ENCODE data around the gene FGF16.
"Not testable (repeated sequence)": the region's sequence is repeated elsewhere in the genome, so short reads cannot be mapped to it uniquely, and the experiment has no call there.

The FGF16 gene

DNA sequence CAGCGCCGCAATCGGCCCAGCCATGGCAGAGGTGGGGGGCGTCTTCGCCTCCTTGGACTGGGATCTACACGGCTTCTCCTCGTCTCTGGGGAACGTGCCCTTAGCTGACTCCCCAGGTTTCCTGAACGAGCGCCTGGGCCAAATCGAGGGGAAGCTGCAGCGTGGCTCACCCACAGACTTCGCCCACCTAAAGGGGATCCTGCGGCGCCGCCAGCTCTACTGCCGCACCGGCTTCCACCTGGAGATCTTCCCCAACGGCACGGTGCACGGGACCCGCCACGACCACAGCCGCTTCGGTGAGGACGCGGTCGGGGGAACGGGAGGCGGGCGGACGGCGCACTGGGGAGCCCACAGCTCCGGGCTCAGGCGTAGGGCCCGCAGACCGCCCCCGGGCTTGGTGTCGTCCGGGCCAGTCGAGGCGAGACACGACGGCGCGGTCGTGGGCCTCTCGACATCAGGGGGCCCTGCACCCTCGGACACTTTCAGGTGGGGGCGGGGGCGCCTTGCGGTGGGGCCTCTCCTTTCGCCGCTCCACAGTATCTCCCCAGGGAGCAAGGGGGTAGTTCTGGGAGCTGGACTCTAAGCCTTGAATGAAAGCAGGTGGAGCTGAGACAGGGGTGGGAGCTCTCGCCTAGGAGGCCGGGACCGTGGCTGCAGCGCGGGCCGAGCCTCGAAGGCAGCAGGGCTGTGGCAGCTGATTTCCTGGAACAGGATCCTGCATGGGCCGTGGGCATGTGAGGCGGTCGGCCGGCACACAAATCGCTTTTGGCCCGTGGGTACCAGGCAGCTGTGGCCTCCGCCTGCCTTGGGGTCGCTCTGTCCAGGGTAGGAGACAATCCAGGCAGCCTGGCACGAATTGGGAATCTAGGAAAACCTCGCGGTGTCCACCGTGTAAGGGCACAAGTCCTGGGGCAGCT lies 722 bp downstream of the FGF16 start:
- DNase-seq (ENCODE audit: low spot score): no peak

DNA sequence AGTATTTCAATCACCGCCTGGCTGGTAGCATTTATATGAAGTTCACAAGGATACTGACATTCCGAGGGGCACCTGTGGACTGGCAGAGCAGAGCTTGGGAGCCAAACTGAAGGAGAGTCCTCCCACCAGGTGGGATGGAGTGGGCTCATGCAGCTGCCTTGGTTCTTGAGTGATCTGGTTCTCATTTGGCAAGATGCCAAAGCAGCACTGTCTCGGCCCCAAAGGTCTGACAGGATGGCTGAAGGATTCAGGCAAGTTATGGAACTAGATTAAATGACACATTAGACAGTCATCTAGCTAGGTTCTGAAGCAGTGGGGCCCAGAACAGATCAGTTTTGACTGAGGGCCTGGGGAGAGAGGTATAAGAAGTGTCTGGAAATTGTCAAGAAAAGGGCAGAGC lies 3.2 kb downstream of the FGF16 start:
- no peak for DNase-seq (ENCODE audit: low spot score)

DNA sequence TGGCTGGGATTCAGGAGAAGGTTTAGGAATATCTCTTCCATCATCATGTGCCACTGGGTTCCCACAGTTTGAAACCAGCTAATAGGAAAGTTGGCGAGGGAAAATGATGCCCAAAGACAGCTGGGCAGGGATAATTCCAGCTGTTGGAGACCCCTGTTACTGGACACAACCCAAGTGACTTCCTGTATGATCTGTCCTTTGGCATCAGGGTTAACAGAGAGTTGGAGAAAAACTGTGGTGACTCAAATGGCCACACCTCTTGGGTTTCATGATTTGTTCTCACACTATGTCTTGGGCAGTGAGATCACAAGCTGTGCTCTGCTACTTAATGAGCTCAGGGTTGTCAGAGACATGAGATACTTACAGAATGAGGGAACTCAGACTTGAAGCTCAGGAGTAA lies 3.8 kb downstream of the FGF16 start:
- DNase-seq (ENCODE audit: low spot score): peak; percentile 68

DNA sequence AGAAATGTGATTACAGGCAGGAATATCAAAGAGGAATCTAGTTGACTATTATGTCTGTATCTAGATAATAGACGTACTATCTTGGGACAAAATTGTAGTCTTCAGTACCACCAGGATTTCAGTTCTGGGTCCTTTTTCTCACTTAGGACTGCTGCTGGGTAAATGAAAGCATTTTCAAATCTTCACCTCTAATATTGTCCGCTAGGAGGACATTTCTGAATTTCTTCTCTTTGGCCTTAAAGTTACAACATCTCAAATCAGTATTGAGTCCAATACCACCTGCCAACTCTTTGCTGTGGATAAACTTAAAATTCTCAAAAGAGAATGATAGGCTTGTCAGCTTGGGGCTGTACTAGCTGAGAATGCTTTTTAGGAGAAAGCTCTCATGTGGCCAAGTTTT lies 6.0 kb downstream of the FGF16 start:
- DNase-seq (ENCODE audit: low spot score): no peak

DNA sequence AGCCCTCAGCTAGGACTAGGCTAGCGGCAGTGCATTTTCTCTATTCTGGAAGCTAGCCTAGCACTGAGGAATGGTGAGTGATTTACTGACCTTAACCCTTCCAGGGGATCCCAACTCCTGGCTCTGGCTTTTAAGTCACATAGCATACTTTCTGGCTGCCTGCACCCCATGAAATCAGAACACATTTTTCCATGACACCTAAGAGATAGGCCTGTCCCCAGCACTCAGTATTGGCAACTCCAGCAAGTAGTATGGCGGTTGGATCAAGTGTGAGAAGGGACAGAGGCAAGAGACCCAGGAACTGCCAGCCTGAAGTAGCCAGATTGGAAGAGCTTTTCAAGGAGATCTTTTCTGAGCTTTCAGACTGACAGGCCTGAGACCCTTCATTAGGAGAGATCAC lies 8.2 kb downstream of the FGF16 start:
- no peak for DNase-seq (ENCODE audit: low spot score)

DNA sequence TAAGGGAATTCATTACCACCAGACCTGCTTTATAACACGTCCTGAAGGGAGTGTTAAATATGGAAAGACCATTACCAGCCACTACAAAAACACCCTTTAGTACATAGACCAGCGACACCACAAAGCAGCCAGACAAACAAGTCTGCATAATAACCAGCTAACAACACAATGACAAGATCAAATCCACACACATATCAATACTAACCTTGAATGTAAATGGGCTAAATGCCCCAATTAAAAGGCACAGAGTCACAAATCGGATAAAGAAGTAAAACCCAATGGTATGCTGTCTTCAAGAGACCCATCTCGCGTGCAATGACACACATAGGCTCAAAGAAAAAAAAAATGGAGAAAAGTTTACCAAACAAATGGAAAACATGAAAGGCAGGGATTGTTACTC lies 36.9 kb downstream of the FGF16 start:
- no peak for DNase-seq (ENCODE audit: low spot score)

DNA sequence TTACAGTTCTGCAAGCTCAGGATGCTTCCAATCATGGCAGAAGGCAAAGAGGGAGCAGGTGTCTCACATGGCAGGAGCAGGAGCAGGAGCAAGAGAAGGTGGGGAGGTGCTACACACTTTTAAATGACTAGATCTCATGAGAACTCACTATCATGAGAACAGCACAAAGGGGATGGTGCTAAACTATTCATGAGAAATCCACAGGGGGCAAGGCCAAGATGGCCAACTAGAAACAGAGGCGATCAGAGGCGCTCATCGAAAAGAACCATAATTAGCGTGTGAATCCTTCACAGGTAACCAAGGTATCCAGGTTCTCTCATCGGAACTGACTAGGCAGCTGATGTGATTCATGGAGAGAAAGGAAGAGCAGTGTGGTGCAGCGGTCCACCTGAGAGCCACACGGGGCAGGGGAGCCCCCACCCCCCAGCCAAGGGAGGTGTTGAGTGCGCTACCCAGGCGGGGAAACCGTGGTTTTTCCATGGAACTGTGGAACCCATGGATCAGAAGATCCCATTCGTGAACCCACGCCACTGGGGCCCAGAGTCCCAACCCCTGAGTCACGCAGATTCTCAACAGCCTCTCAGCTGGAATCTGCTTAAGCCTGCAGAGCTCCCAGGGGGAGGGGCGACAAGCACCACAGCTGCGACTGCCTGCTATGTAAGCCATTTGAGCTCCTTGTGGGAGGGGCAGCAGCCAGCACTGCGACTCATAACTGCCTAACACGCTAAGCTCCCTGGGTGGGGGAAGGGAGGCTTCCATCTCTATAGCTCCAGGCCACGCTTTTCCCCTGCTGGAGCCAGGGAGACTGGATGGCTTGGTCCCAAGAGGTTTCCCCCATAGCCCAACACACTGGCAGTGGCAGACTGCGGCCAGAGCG lies 46.7 kb downstream of the FGF16 start:
- peak; percentile 27 for DNase-seq (ENCODE audit: low spot score)

DNA sequence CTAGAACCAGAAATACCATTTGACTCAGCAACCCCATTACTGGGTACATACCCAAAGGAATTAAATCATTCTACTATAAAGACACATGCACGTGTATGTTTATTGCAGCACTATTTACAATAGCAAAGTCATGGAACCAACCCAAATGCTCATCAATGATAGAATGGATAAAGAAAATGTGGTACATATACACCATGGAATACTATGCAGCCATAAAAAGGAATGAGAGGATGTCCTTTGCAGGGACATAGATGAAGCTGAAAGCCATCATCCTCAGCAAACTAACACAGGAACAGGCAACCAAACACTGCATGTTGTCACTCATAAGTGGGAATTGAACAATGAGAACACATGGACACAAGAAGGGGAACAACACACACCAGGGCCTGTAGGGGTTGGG lies 53.0 kb downstream of the FGF16 start:
- not testable (repeated sequence) for DNase-seq (ENCODE audit: low spot score)

DNA sequence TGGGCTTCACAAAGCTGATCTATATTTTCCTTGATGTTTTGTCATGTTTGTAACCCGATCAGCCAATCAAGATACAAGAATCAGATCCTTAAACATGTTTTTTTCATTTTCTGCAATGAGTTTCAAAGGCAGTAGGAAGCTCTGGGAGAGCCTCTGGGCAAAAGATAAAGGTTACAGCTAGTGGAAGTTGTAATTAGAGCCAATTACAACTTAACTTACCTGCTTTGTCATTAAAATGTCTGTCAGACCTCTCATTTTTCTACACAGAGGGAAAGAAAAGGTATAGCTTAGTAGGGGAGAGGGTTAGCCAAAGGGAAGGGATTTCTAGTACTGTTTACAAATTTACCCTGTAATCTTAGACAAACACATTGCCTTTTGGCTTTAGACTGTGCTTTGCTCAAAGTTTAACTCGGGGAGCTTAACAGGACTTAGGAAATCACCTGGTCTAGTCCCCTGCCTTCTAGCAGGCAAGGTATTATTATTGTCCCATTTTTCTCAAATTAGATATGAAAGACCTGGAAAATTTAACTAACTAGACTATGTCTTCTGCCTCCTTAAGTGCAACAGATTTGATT lies 55.8 kb downstream of the FGF16 start:
- no peak for DNase-seq (ENCODE audit: low spot score)

DNA sequence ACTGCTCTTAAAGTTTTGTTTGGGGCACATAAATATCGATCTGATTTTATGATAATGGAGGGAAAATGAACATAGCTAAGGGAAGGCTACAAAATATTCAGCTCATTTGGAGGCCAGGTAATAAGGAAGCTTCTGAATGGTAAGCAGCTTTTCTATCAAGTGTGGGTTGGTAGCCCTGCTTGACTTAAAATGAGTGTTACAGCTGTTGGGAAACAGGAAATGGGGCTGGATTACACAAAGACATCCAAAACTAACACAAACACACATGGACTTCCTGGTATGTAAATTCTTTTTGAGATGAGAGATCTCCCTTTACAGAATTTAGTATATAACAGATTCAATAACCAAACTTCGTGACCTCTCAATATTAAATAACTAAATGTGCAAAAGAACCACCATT lies 58.0 kb downstream of the FGF16 start:
- DNase-seq (ENCODE audit: low spot score): peak; percentile 12

Measured in AG20443 (cell line).